ENCODE data around the gene MUC4.
"Not testable (repeated sequence)": the region's sequence is repeated elsewhere in the genome, so short reads cannot be mapped to it uniquely, and the experiment has no call there.

- TF ChIP-seq, protein P1, sequence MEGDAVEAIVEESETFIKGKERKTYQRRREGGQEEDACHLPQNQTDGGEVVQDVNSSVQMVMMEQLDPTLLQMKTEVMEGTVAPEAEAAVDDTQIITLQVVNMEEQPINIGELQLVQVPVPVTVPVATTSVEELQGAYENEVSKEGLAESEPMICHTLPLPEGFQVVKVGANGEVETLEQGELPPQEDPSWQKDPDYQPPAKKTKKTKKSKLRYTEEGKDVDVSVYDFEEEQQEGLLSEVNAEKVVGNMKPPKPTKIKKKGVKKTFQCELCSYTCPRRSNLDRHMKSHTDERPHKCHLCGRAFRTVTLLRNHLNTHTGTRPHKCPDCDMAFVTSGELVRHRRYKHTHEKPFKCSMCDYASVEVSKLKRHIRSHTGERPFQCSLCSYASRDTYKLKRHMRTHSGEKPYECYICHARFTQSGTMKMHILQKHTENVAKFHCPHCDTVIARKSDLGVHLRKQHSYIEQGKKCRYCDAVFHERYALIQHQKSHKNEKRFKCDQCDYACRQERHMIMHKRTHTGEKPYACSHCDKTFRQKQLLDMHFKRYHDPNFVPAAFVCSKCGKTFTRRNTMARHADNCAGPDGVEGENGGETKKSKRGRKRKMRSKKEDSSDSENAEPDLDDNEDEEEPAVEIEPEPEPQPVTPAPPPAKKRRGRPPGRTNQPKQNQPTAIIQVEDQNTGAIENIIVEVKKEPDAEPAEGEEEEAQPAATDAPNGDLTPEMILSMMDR (conservative IDR thresholded peaks at IDR 0.05; ENCODE audit: low read depth in 2 of 2): not testable (repeated sequence)
- TF ChIP-seq JUNB (IDR thresholded peaks at IDR 0.05; ENCODE audit: unreplicated experiment): not testable (repeated sequence)
Observed at GRCh38 chr3:195805588-195805987, 6.1 kb downstream of the MUC4 start.
